GM12865 (cell line): ENCODE results near the gene TRIM72.

Experiments used
- DNase-seq: peaks from one replicate; pipeline ENCODE4 v3.0.0; 2010; ENCODE audit warnings: low read depth
- H3K4me3 ChIP-seq: 2 replicates; pipeline ENCODE4 v1.5.1; 2011; ENCODE audit warnings: mild to moderate bottlenecking, low read depth, low read length, control low read depth
- CTCF ChIP-seq: IDR thresholded peaks from 2 replicates; pipeline ENCODE4 v1.5.1; 2011; ENCODE audit warnings: low read length, control low read depth, low read depth, inconsistent platforms; ENCODE audit not compliant: insufficient read depth; ENCODE audit errors: missing control alignments

TRIM72 gene

GRCh38 chr16:31179747-31180459 lies 34.0 kb upstream of the TRIM72 start, which contains the start of gene FUS:
Gene FUS (plus strand): TSS chr16:31180139. CDS start chr16:31180215, 76 bp downstream.
- DNase-seq = peak; percentile 96
- no peak for TF ChIP-seq CTCF
- H3K4me3 ChIP-seq = peak within 1 kb of the TSS; percentile 60

- H3K4me3 ChIP-seq = peak overlapping the region; percentile 60
- no peak for TF ChIP-seq CTCF
- DNase-seq = no peak
Measured at GRCh38 chr16:31181102-31181830, 32.7 kb upstream of the TRIM72 start.

- no peak for TF ChIP-seq CTCF
- peak overlapping the region; percentile 60 for H3K4me3 ChIP-seq
- no peak for DNase-seq
Measured at GRCh38 chr16:31182391-31182790, 31.5 kb upstream of the TRIM72 start.

GRCh38 chr16:31183432-31184428 lies 30.2 kb upstream of the TRIM72 start:
- no peak for DNase-seq
- H3K4me3 ChIP-seq = no peak overlapping the region
- TF ChIP-seq CTCF = no peak

GRCh38 chr16:31184888-31185287 lies 29.0 kb upstream of the TRIM72 start:
- no peak for TF ChIP-seq CTCF
- DNase-seq = no peak
- H3K4me3 ChIP-seq = no peak overlapping the region

- H3K4me3 ChIP-seq = no peak overlapping the region
- no peak for DNase-seq
- no peak for TF ChIP-seq CTCF
Measured at GRCh38 chr16:31185339-31185738, 28.6 kb upstream of the TRIM72 start.
